PFSK-1 (cell line): ENCODE measurements around the gene CCDC195.

Experiments used
- POLR2AphosphoS5 ChIP-seq: IDR thresholded peaks from 2 replicates; pipeline ENCODE4 v1.6.1; 2012; ENCODE audit warnings: low read depth, mild to moderate bottlenecking, control low read depth, low read length, moderate library complexity
- REST ChIP-seq, 2 experiments: IDR thresholded peaks; 2 replicates each; pipeline versions ENCODE4 v1.6.1 to v1.8.0; 2011 to 2012; ENCODE audit warnings: low read depth in 2 of 2, low read length in 2 of 2, control low read depth in 1 of 2, inconsistent platforms in 1 of 2, mild to moderate bottlenecking in 1 of 2, moderate library complexity in 1 of 2; ENCODE audit not compliant: insufficient read depth in 1 of 2
- TAF1 ChIP-seq: IDR thresholded peaks from 2 replicates; pipeline ENCODE4 v1.6.1; 2012; ENCODE audit warnings: low read length, control low read depth, borderline replicate concordance; ENCODE audit not compliant: insufficient read depth

DNA sequence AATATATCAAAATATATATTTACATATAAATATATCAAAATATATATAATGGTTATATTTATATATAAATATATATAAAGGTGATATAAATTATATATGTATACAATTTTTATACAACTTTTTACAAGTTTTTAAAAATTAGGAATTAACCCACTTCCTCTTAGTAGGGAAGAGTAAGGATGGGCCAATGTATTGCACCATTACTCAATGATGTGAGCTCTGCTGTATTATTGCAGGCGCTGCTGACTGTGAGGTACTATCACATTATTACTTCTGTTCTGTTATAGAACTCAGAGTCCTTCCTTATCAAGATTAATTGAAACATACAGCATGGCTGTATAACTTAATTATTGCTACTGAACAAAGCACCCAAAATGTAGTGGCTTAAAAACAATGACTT lies 46.0 kb downstream of the CCDC195 start:
- TF ChIP-seq POLR2AphosphoS5: no peak
- TF ChIP-seq TAF1: no peak
- TF ChIP-seq REST (IDR thresholded peaks at IDR 0.05; ENCODE audit: insufficient read depth in 1 of 2, low read depth in 2 of 2, low read length in 2 of 2): no peak
